HG02798 (cell line): Measurements from ENCODE around the gene OR52E6.

Experiments
- ATAC-seq: cut with Tn5 transposase; IDR thresholded peaks from one replicate; pipeline ENCODE4 v1.9.1; 2021; ENCODE audit warnings: mild to moderate bottlenecking; ENCODE audit not compliant: unreplicated experiment, poor library complexity

Gene OR52E6

DNA sequence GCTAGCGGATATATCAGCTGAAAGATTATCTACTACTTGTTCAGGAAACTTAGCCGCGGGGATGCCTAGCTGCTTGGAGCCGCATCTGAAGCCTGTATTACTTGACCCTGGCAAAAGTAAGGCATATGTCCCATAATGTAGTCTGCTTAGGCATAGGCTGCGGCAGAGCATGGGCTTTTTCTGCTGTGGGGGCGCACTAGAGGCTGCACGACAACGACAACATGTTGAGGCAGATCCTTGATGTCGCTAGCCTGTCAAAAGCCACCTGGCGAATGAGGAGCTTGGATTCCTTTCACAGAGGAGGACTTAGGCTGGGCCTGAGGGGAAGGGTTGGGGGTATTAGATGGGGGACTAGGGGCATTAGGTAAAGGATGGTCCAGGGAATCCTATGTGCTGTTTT lies 34.1 kb downstream of the OR52E6 start:
- ATAC-seq, result no peak

DNA sequence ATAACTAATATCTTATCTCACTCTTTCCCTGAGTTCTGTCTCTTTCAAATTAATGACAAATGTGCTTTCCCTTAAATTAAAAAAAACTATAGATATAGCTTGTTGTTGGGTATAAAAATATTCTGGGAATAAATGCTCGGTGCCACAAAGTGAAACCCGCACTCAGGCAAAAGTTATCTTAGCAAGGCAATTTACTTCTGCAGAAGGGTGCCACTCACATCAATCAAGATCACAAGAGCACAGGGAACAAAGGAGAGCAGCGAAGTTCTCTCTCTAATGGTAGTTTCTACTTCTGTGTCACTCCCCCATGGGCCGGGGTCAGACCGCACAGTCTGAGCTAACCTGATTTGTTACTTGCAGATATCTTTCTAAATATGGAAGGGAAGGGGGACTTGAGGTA lies 37.7 kb downstream of the OR52E6 start:
- ATAC-seq, result no peak

GRCh38 chr11:5796541-5796940 lies 45.2 kb downstream of the OR52E6 start:
- ATAC-seq, result no peak

DNA sequence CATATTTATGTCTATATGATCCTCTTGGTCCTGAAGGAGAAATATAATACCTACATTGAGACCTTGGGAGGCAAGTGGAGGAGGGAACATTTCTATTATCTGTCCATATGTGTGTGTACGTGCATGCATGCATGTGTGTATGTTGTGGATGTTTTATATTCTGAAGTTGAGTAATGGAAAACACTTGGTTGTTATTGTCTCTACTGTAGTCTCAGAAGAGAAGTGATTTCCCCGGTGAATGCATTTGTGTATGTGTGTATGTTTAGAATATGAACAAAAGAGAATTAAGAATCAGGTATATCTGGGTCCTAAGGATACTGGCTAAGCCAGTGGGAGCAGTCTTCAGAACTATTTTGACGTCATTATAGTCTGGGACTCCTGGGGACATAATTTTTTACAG lies 50.5 kb downstream of the OR52E6 start, which contains the start of gene OR52N1:
Gene OR52N1 (minus strand): TSS at position 101 of the 400 bp plus-strand sequence. CDS start 2,449 bp downstream, outside the sequence.
- ATAC-seq, result no peak
